Measurements from ENCODE around the gene DENND1A.

The DENND1A gene

GRCh38 chr9:123925819-123926218 lies 4.1 kb downstream of the DENND1A start:
- H3K4me3 ChIP-seq (ENCODE audit: low read depth, low read length) = no peak overlapping the region
- no peak for TF ChIP-seq CTCF (IDR thresholded peaks at IDR 0.05; ENCODE audit: low read depth, low read length)

GRCh38 chr9:123925161-123925560 lies 4.8 kb downstream of the DENND1A start:
- H3K4me3 ChIP-seq (ENCODE audit: low read depth, low read length) = no peak overlapping the region
- no peak for TF ChIP-seq CTCF (IDR thresholded peaks at IDR 0.05; ENCODE audit: low read depth, low read length)

- no peak for TF ChIP-seq CTCF (IDR thresholded peaks at IDR 0.05; ENCODE audit: low read depth, low read length)
- H3K4me3 ChIP-seq (ENCODE audit: low read depth, low read length) = no peak overlapping the region
Measured at GRCh38 chr9:123924727-123925126, 5.2 kb downstream of the DENND1A start.

- no peak overlapping the region for H3K4me3 ChIP-seq (ENCODE audit: low read depth, low read length)
- TF ChIP-seq CTCF (IDR thresholded peaks at IDR 0.05; ENCODE audit: low read depth, low read length) = no peak
Measured at GRCh38 chr9:123923884-123924283, 6.0 kb downstream of the DENND1A start.

- H3K4me3 ChIP-seq (ENCODE audit: low read depth, low read length) = no peak overlapping the region
- no peak for TF ChIP-seq CTCF (IDR thresholded peaks at IDR 0.05; ENCODE audit: low read depth, low read length)
Measured at GRCh38 chr9:123923377-123923776, 6.5 kb downstream of the DENND1A start.

- H3K4me3 ChIP-seq (ENCODE audit: low read depth, low read length) = no peak overlapping the region
- no peak for TF ChIP-seq CTCF (IDR thresholded peaks at IDR 0.05; ENCODE audit: low read depth, low read length)
Measured at GRCh38 chr9:123922911-123923310, 7.0 kb downstream of the DENND1A start.

GRCh38 chr9:123922431-123922830 lies 7.5 kb downstream of the DENND1A start:
- no peak overlapping the region for H3K4me3 ChIP-seq (ENCODE audit: low read depth, low read length)
- TF ChIP-seq CTCF (IDR thresholded peaks at IDR 0.05; ENCODE audit: low read depth, low read length) = no peak
